Neural cell (in vitro differentiated cells): ENCODE measurements around the gene TSPAN14. TPM values are rescaled to one million over a fixed set of nuclear protein-coding genes. Genes with fewer than 3 reads are reported as not detected.

Experiments used
- H2AFZ ChIP-seq: fragments of 200-600, 300-800 bp; sonication (generic), shearing (Covaris generic); 2 replicates; pipeline ENCODE4 v1.6.0; 2014; ENCODE audit warnings: low read depth, mild to moderate bottlenecking, antibody characterized with exemption, low read length, moderate library complexity
- H3F3A ChIP-seq: fragments of 200-600 bp; shearing (Covaris generic); 2 replicates; pipeline ENCODE4 v1.6.1; 2016; ENCODE audit warnings: mild to moderate bottlenecking, moderate library complexity, mixed read lengths, antibody characterized with exemption, low read length; ENCODE audit not compliant: insufficient read depth, poor library complexity, severe bottlenecking
- H3K27ac ChIP-seq: fragments of 200-600, 300-800 bp; sonication (generic), shearing (Covaris generic); 2 replicates; pipeline ENCODE4 v1.5.1; 2014; ENCODE audit warnings: mild to moderate bottlenecking, low read length, moderate library complexity
- H3K27me3 ChIP-seq: fragments of 300-800, 200-600 bp; sonication (generic), shearing (Covaris generic); 2 replicates; pipeline ENCODE4 v1.6.0; 2014; ENCODE audit warnings: mild to moderate bottlenecking, low read depth, low read length, moderate library complexity; ENCODE audit not compliant: insufficient read depth
- H3K36me3 ChIP-seq: fragments of 300-800, 200-600 bp; sonication (generic), shearing (Covaris generic); 2 replicates; pipeline ENCODE4 v1.5.1; 2014; ENCODE audit warnings: mild to moderate bottlenecking, antibody characterized with exemption, low read length, moderate library complexity; ENCODE audit not compliant: insufficient read depth
- H3K4me2 ChIP-seq: fragments of 300-800, 200-600 bp; sonication (generic), shearing (Covaris generic); 2 replicates; pipeline ENCODE4 v1.6.0; 2014; ENCODE audit warnings: mild to moderate bottlenecking, low read length
- H3K4me3 ChIP-seq: fragments of 300-800, 200-600 bp; sonication (generic), shearing (Covaris generic); 2 replicates; pipeline ENCODE4 v1.5.1; 2014; ENCODE audit warnings: mild to moderate bottlenecking, low read length, moderate library complexity
- H3K79me2 ChIP-seq: fragments of 200-600 bp; shearing (Covaris generic); replicated peaks from 2 replicates; pipeline ENCODE4 v1.6.0; 2014; ENCODE audit warnings: mild to moderate bottlenecking, low read length, moderate library complexity; ENCODE audit not compliant: insufficient read depth
- H3K9ac ChIP-seq: fragments of 300-800, 200-600 bp; sonication (generic), shearing (Covaris generic); 2 replicates; pipeline ENCODE4 v1.6.1; 2016; ENCODE audit warnings: mild to moderate bottlenecking, low read length, mixed read lengths
- H3K9me2 ChIP-seq: fragments of 200-600 bp; shearing (Covaris generic); 2 replicates; pipeline ENCODE4 v1.6.1; 2016; ENCODE audit warnings: mild to moderate bottlenecking, low read length, mixed read lengths; ENCODE audit not compliant: insufficient read depth
- H3K9me3 ChIP-seq: fragments of 200-600, 300-800 bp; sonication (generic), shearing (Covaris generic); 2 replicates; pipeline ENCODE4 v1.6.1; 2016; ENCODE audit warnings: mild to moderate bottlenecking, mixed run types, low read length, moderate library complexity, mixed read lengths
- H4K20me1 ChIP-seq: fragments of 200-600 bp; shearing (Covaris generic); 2 replicates; pipeline ENCODE4 v1.6.1; 2016; ENCODE audit warnings: mild to moderate bottlenecking, mixed run types; ENCODE audit not compliant: insufficient read depth
- EP300 ChIP-seq: fragments of 450-650 bp; conservative IDR thresholded peaks from 2 replicates; pipeline ENCODE4 v1.6.1; 2014; ENCODE audit warnings: antibody characterized with exemption, mild to moderate bottlenecking, moderate library complexity; ENCODE audit not compliant: poor library complexity, severe bottlenecking
- EZH2 ChIP-seq: fragments of 200-600, 300-800 bp; shearing (Covaris generic), sonication (generic); IDR thresholded peaks from 2 replicates; pipeline ENCODE4 v1.6.1; 2014; ENCODE audit warnings: antibody characterized with exemption, low read length, borderline replicate concordance, mild to moderate bottlenecking; ENCODE audit not compliant: insufficient read depth, poor library complexity, severe bottlenecking
- MXI1 ChIP-seq: fragments of 450-650 bp; conservative IDR thresholded peaks from 2 replicates; pipeline ENCODE4 v1.6.1; 2014; ENCODE audit warnings: antibody characterized with exemption, mild to moderate bottlenecking; ENCODE audit not compliant: poor library complexity, severe bottlenecking
- POLR2AphosphoS5 ChIP-seq: IDR thresholded peaks from 2 replicates; pipeline ENCODE4 v1.6.1; 2012
- RAD21 ChIP-seq: fragments of 450-650 bp; conservative IDR thresholded peaks from 2 replicates; pipeline ENCODE4 v1.6.1; 2014; ENCODE audit warnings: antibody characterized with exemption, mild to moderate bottlenecking, moderate library complexity
- SMC3 ChIP-seq: fragments of 450-650 bp; conservative IDR thresholded peaks from 2 replicates; pipeline ENCODE4 v1.6.1; 2014; ENCODE audit warnings: antibody characterized with exemption, mild to moderate bottlenecking, moderate library complexity; ENCODE audit not compliant: poor library complexity
- TAF1 ChIP-seq: IDR thresholded peaks from 2 replicates; pipeline ENCODE4 v1.6.1; 2012; ENCODE audit warnings: low read depth
- polyA plus RNA-seq: library from polyadenylated mRNA; depleted of rRNA; stranded (reverse); fragments of >200 nt; gene quantifications from 2 replicates; pipeline ENCODE4 v1.2.3, GENCODE V29; 2014
- TF ChIP-seq, protein P1 (sequence below): IDR thresholded peaks from 2 replicates; pipeline ENCODE4 v1.6.1; 2012; ENCODE audit warnings: borderline replicate concordance
- TF ChIP-seq, protein P2 (sequence below): fragments of 450-650 bp; IDR thresholded peaks from 2 replicates; pipeline ENCODE4 v1.5.1; 2014; ENCODE audit warnings: antibody characterized with exemption, mild to moderate bottlenecking, moderate library complexity; ENCODE audit not compliant: poor library complexity, severe bottlenecking

TSPAN14 gene
- polyA plus RNA-seq, 1 donor from 2014 or later = 26.3 TPM

DNA sequence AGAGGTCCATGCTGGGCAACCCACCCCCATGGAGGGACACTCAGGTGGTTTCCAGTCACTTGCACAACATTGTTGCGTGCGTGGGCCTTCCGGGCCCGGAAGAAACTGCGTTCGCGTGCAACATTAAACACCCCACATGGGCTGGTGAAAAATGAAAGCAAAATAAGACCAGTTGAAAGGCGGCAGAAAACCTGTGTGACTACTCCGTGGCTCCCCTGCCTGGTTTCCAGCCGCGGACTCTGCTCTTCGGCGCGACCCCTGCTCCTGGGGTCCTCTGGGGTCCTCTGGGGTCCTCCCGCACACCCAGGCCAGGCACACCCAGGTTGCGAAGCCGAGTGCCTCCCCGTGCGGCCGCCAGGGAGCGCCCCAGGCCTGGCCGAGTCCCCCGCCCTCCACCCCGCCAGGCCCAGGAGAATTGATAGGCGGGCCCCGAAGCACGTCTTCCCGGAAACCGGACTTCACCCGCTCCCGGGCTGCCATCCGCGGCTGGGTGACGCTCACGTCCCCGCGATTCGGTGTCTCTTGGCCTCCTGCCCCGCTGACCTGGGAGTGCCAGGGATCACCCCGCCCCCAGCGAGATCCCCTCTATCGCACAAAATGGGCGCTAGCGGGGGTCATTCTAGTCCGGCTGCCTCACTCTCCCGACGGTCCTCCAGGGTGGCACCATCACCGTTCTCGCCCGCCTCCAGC lies 81.7 kb downstream of the TSPAN14 start:
- no peak overlapping the region for H3K4me2 ChIP-seq
- peaks cover 3% of the 10 kb centered on the region for H3K36me3 ChIP-seq
- no peaks in the 10 kb centered on the region for H3K79me2 ChIP-seq
- no peaks in the 10 kb centered on the region for H3F3A ChIP-seq
- no peak overlapping the region for H3K4me3 ChIP-seq
- H3K27me3 ChIP-seq = no peaks in the 10 kb centered on the region
- no peaks in the 10 kb centered on the region for H3K9me2 ChIP-seq
- H3K9ac ChIP-seq = no peak overlapping the region
- H4K20me1 ChIP-seq = no peaks in the 10 kb centered on the region
- TF ChIP-seq SMC3 (no peak), EZH2 (no peak), TAF1 (no peak), EP300 (no peak), POLR2AphosphoS5 (no peak), RAD21 (no peak), MXI1 (no peak)
- TF ChIP-seq, protein P1, sequence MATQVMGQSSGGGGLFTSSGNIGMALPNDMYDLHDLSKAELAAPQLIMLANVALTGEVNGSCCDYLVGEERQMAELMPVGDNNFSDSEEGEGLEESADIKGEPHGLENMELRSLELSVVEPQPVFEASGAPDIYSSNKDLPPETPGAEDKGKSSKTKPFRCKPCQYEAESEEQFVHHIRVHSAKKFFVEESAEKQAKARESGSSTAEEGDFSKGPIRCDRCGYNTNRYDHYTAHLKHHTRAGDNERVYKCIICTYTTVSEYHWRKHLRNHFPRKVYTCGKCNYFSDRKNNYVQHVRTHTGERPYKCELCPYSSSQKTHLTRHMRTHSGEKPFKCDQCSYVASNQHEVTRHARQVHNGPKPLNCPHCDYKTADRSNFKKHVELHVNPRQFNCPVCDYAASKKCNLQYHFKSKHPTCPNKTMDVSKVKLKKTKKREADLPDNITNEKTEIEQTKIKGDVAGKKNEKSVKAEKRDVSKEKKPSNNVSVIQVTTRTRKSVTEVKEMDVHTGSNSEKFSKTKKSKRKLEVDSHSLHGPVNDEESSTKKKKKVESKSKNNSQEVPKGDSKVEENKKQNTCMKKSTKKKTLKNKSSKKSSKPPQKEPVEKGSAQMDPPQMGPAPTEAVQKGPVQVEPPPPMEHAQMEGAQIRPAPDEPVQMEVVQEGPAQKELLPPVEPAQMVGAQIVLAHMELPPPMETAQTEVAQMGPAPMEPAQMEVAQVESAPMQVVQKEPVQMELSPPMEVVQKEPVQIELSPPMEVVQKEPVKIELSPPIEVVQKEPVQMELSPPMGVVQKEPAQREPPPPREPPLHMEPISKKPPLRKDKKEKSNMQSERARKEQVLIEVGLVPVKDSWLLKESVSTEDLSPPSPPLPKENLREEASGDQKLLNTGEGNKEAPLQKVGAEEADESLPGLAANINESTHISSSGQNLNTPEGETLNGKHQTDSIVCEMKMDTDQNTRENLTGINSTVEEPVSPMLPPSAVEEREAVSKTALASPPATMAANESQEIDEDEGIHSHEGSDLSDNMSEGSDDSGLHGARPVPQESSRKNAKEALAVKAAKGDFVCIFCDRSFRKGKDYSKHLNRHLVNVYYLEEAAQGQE = no peak
- TF ChIP-seq, protein P2, sequence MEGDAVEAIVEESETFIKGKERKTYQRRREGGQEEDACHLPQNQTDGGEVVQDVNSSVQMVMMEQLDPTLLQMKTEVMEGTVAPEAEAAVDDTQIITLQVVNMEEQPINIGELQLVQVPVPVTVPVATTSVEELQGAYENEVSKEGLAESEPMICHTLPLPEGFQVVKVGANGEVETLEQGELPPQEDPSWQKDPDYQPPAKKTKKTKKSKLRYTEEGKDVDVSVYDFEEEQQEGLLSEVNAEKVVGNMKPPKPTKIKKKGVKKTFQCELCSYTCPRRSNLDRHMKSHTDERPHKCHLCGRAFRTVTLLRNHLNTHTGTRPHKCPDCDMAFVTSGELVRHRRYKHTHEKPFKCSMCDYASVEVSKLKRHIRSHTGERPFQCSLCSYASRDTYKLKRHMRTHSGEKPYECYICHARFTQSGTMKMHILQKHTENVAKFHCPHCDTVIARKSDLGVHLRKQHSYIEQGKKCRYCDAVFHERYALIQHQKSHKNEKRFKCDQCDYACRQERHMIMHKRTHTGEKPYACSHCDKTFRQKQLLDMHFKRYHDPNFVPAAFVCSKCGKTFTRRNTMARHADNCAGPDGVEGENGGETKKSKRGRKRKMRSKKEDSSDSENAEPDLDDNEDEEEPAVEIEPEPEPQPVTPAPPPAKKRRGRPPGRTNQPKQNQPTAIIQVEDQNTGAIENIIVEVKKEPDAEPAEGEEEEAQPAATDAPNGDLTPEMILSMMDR = no peak
- H3K9me3 ChIP-seq = no peaks in the 10 kb centered on the region
- H2AFZ ChIP-seq = no peak overlapping the region
- no peak overlapping the region for H3K27ac ChIP-seq

DNA sequence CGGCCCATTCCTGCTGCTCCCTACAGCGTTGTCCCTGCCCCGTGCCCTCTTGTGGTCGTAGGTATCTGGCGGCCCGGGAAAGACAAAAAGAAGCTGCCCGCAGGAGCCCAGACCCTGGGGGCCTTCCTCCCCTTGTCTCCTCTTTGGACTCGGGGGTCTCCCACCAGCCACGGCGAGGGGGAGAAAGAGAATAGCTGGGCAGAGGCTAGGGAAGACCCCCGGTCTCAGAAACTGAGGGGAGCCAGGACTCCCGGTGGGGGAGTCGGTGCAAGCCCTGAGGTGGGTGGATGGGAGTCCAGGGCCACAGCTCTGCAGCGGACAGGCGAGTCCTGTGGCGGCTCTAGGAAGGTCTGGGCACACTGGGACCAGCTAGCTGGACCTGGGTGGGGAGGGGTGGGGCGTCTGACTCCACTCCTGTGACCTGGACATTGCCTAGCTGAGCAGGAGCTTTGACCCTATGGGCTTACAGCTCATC lies 82.3 kb downstream of the TSPAN14 start:
- Histone ChIP-seq H3K36me3 (peaks cover 3% of the 10 kb centered on the region), H4K20me1 (no peaks in the 10 kb centered on the region), H3K4me3 (no peak overlapping the region), H3K9me3 (no peaks in the 10 kb centered on the region), H3K27ac (no peak overlapping the region), H3K9me2 (no peaks in the 10 kb centered on the region), H3K27me3 (no peaks in the 10 kb centered on the region), H3F3A (no peaks in the 10 kb centered on the region), H3K4me2 (no peak overlapping the region), H2AFZ (no peak overlapping the region), H3K9ac (no peak overlapping the region), H3K79me2 (no peaks in the 10 kb centered on the region)
- no peak for TF ChIP-seq EP300
- no peak for TF ChIP-seq TAF1
- TF ChIP-seq MXI1 = no peak
- TF ChIP-seq EZH2 = no peak
- no peak for TF ChIP-seq POLR2AphosphoS5
- no peak for TF ChIP-seq RAD21
